ENCODE data around the gene VPS13D.
"Not testable (repeated sequence)": the region's sequence is repeated elsewhere in the genome, so short reads cannot be mapped to it uniquely, and the experiment has no call there.

Gene VPS13D

GRCh38 chr1:12454406-12455391, 224.9 kb downstream of the VPS13D start:
- DNase-seq, result peak; percentile 80

- DNase-seq, result not testable (repeated sequence)
Observed at GRCh38 chr1:12456081-12456480, 226.3 kb downstream of the VPS13D start.

- peak; percentile 84 for DNase-seq
Observed at GRCh38 chr1:12456979-12457378, 227.1 kb downstream of the VPS13D start.

DNA sequence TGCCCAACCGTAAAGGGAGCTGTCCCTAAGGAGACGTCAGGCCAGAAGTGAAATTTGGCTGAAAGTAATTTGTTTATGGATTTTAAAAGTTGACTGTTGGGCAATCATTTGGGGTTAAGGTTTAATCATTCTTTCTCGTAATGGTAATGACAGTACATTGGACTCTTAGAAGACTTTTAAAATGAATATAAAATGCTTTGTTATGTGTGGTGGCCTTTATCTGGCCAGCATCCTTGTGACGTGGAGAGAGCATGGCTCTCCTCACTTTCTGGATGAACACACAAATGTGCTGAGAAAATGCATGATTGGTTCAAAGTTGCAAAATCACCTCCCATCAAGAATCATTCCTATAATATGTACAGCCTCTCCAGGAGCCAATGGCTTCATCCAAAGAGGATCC, 227.9 kb downstream of the VPS13D start:
- no peak for DNase-seq

GRCh38 chr1:12458571-12458970, 228.7 kb downstream of the VPS13D start:
- no peak for DNase-seq

GRCh38 chr1:12460121-12460520, 230.3 kb downstream of the VPS13D start:
- no peak for DNase-seq

GRCh38 chr1:12460911-12461621, 231.2 kb downstream of the VPS13D start:
- DNase-seq, result peak; percentile 74

DNA sequence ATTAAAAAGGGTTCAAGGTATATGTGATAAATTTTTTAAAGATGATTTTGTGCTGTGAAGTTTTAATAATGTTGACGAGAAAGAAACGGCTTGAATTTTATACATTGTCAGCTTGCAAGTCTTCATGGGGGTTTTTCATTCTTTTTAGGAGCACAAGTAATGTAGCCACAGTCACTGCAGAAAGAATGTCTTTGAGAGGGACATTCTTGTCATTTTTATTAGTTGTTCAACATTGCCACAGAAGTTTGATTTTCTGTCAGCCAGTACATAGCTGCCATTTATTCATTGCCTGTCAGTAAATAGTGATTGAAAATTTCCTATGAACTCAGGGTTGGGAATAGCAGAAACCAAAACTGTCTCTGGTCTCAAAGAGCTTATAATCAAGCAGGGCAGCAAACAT, 231.9 kb downstream of the VPS13D start:
- DNase-seq, result peak; percentile 65

- no peak for DNase-seq
Observed at GRCh38 chr1:12462586-12462985, 232.8 kb downstream of the VPS13D start.

DNA sequence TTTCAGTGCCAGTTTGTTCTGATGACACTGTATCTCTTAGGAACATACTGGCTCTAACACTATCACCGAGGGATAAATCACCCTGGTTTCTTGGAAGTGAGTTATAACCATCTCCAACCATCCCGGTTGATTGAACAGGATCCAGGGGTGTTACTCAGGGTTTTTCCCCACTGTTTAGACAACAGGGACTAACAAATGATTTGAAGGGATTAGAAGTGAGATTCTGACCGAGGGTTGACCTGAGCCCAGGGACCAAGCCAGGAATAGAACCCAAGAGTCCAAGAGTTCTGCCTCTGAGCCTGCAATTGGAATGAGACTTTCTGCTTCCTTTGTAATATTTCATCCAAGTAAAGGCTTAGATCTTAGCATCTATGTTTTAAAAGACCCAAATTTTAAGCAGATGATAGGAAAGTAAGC, 234.2 kb downstream of the VPS13D start:
- no peak for DNase-seq

DNA sequence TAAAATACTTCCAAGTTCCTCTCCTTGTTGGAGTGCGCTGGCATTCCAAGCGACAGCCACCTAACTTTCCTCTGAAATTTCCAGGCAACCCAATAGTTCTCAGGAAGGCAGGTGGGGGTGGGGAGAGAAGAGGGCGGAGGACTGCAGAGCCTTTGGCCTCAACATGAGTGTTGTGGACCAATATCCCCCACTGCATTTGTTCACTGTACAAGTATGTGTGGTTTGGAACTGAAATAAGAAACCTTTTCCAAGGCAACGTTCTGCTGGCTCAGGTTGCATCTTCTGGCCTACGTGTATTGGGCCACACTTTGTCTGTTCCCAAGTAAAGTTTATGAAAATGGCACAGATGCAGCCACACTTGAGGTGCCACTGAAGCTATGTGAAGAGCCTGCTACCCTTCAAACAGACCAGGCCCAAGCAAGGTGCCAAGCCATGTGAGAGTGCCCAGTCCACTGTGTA, 234.8 kb downstream of the VPS13D start:
- peak; percentile 94 for DNase-seq

DNA sequence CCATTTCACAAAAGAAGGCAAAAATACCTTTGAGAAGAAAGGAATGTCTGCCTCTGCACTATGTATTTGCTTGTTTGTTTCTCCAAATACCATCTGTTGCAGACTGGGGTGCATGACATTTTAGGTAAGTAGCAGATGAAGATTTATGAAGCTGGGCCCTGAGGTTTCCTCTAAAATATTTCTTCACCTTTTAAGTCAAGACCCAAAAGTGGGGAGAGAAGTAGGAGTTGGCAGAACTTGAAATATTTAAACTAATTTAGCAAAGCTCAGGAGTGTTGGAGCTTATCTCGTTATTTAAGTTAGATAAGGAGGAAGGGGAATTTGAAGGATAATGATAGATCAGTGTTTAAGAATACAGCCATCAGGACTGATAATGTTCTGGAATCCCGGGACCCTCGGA, 235.3 kb downstream of the VPS13D start:
- no peak for DNase-seq

- DNase-seq, result no peak
Observed at GRCh38 chr1:12466816-12467215, 237.0 kb downstream of the VPS13D start.

- DNase-seq, result peak; percentile 73
Observed at GRCh38 chr1:12467570-12468286, 237.9 kb downstream of the VPS13D start.

- DNase-seq, result no peak
Observed at GRCh38 chr1:12468323-12468722, 238.5 kb downstream of the VPS13D start.

DNA sequence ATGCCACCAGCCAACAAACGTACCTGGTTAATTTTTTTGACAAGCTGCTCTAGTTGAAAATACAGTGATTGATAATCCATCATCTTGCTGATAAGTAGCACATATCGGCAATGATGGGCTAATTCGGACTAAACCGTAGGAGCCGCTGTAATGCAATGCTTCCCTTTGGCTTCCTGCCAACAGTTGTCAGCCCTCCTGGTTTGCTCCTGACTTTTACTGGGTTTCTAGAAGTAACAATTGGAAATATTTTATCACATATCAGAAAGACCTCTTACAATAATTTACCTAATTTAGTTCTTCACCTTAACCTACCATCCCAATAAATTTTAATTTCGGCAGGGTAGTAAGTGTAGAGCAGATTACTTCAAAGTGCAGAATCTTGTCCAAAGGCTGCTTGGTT, 239.7 kb downstream of the VPS13D start:
- DNase-seq, result no peak

DNA sequence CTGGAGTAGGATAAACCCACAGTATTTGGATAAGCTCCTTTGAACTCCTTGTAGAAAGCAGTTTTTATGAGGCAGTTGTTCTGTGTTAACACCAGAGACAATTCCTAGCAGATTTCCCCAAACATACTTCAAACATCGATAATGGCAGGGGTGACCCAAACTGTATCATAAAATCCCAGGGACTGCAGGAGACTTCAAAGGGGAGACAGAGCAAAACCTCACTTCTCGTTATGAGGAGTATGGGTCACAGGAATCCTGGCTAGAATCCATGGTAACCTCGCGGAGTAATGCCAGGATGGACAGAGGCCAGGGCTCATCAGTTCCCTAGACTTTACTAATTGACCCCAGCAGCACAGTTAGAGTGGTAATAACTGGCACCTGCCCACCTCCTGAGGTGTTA, 240.2 kb downstream of the VPS13D start:
- no peak for DNase-seq

GRCh38 chr1:12470916-12471315, 241.1 kb downstream of the VPS13D start:
- DNase-seq, result not testable (repeated sequence)

DNA sequence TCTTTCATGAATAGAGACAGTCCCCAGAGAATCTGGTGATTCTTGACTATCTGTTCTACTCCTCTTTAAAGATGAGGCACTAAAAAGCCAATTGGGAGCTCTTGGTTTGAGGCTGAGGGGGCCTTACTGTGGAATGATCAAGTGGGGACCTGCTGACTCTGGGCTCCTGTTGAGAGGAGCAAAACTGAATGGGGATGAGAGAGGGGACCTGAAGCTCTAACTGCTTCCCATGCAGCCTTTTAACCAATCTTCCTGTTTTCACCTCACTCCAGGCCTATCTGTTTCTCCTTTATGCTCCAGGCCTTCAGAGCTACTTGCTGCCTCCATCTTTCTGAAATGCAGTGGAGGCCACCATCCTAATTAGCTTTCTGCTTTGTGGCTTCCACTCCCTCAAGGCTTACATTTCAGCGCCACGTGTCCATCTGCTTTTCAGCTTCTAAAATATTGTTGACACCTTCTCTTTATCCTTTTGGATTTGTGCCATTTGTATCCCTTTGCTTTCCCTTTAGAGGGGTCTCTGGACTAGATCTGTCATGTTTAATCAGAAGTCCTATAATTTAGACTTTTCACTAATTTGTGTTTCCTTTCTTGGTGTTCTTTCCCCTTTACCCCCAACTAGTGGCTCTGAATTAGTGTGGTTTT, 242.4 kb downstream of the VPS13D start:
- no peak for DNase-seq

- DNase-seq, result peak; percentile 57
Observed at GRCh38 chr1:12472798-12473551, 243.1 kb downstream of the VPS13D start.

GRCh38 chr1:12473596-12474362, 243.9 kb downstream of the VPS13D start:
- DNase-seq, result peak; percentile 76
